WERI-Rb-1 (cell line): Measurements from ENCODE around the gene TMEM138.
A peak's percentile ranks its signal among the peaks of the same experiment; 100 is the strongest.
"Not testable (repeated sequence)": the region's sequence is repeated elsewhere in the genome, so short reads cannot be mapped to it uniquely, and the experiment has no call there.

ENCODE experiments used
- DNase-seq: peaks from one replicate; pipeline ENCODE4 v3.0.0-alpha.2; 2020
- H3K27ac ChIP-seq: fragments of 250-450 bp; sonication (Bioruptor Pico); 2 replicates; pipeline ENCODE4 v1.5.1; 2020; ENCODE audit warnings: mild to moderate bottlenecking, moderate library complexity
- H3K27me3 ChIP-seq: fragments of 250-450 bp; sonication (Bioruptor Pico); 2 replicates; pipeline ENCODE4 v1.5.1; 2021; ENCODE audit warnings: mild to moderate bottlenecking, low read depth, moderate library complexity; ENCODE audit not compliant: insufficient read depth, severe bottlenecking
- H3K36me3 ChIP-seq: fragments of 250-450 bp; sonication (Bioruptor Pico); 2 replicates; pipeline ENCODE4 v1.5.1; 2020; ENCODE audit warnings: mild to moderate bottlenecking, moderate library complexity
- H3K4me3 ChIP-seq: 2 replicates; pipeline ENCODE4 v1.5.1; 2011; ENCODE audit warnings: low read depth, mild to moderate bottlenecking, control low read depth, low read length
- H3K9me3 ChIP-seq: fragments of 250-450 bp; sonication (Bioruptor Pico); 2 replicates; pipeline ENCODE4 v1.5.1; 2021; ENCODE audit warnings: mild to moderate bottlenecking, moderate library complexity; ENCODE audit not compliant: severe bottlenecking
- TF ChIP-seq, protein P1 (sequence below): IDR thresholded peaks from 2 replicates; pipeline ENCODE4 v1.5.1; 2011; ENCODE audit warnings: low read depth, mild to moderate bottlenecking, control low read depth, inconsistent platforms, low read length

TMEM138 gene

GRCh38 chr11:61380884-61381283 is 18.7 kb downstream of the TMEM138 start:
- H3K27me3 ChIP-seq, result no peaks in the 10 kb centered on the region

DNA sequence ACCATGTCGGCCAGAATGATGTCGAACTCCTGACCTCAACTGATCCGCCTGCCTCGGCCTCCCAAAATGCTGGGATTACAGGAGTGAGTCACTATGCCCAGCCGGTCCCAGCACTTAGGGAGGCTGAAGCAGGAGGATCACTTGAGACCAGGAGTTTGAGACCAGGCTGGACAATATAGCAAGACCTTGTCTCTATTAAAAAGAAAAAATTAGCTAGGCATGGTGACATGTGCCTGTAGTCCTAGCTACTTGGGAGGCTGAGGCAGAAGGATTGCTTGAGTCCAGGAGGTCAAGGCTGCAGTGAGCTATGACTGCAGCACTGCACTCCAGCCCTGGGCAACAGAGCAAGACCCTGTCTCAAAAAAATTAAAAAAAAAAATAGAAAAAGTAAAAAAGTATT is 21.7 kb downstream of the TMEM138 start:
- H3K4me3 ChIP-seq, H3K27ac ChIP-seq, H3K27me3 ChIP-seq, DNase-seq, H3K9me3 ChIP-seq, H3K36me3 ChIP-seq: not testable (repeated sequence)

More at GRCh38 chr11:61380884-61381283, 18.7 kb downstream of the TMEM138 start:
- H3K9me3 ChIP-seq, result no peaks in the 10 kb centered on the region
- H3K36me3 ChIP-seq, result peaks cover 5% of the 10 kb centered on the region
- H3K4me3 ChIP-seq, result no peak overlapping the region
- TF ChIP-seq, protein P1, sequence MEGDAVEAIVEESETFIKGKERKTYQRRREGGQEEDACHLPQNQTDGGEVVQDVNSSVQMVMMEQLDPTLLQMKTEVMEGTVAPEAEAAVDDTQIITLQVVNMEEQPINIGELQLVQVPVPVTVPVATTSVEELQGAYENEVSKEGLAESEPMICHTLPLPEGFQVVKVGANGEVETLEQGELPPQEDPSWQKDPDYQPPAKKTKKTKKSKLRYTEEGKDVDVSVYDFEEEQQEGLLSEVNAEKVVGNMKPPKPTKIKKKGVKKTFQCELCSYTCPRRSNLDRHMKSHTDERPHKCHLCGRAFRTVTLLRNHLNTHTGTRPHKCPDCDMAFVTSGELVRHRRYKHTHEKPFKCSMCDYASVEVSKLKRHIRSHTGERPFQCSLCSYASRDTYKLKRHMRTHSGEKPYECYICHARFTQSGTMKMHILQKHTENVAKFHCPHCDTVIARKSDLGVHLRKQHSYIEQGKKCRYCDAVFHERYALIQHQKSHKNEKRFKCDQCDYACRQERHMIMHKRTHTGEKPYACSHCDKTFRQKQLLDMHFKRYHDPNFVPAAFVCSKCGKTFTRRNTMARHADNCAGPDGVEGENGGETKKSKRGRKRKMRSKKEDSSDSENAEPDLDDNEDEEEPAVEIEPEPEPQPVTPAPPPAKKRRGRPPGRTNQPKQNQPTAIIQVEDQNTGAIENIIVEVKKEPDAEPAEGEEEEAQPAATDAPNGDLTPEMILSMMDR, result no peak
- DNase-seq, result no peak
- no peak overlapping the region for H3K27ac ChIP-seq

- TF ChIP-seq, protein P1, result peak; percentile 84
- peak; percentile 47 for DNase-seq
- H3K36me3 ChIP-seq, result peaks cover 3% of the 10 kb centered on the region
- H3K27ac ChIP-seq, result no peak overlapping the region
- no peaks in the 10 kb centered on the region for H3K27me3 ChIP-seq
- H3K4me3 ChIP-seq, result no peak overlapping the region
- H3K9me3 ChIP-seq, result no peaks in the 10 kb centered on the region
These were observed 22.4 kb downstream of the TMEM138 start for GRCh38 chr11:61384271-61385242.

- TF ChIP-seq, protein P1, result no peak
- peaks cover 3% of the 10 kb centered on the region for H3K9me3 ChIP-seq
- no peaks in the 10 kb centered on the region for H3K27me3 ChIP-seq
- no peak overlapping the region for H3K27ac ChIP-seq
- DNase-seq, result no peak
- peaks cover 12% of the 10 kb centered on the region for H3K36me3 ChIP-seq
- H3K4me3 ChIP-seq, result no peak overlapping the region
These were observed 28.0 kb downstream of the TMEM138 start for GRCh38 chr11:61390161-61390560.

DNA sequence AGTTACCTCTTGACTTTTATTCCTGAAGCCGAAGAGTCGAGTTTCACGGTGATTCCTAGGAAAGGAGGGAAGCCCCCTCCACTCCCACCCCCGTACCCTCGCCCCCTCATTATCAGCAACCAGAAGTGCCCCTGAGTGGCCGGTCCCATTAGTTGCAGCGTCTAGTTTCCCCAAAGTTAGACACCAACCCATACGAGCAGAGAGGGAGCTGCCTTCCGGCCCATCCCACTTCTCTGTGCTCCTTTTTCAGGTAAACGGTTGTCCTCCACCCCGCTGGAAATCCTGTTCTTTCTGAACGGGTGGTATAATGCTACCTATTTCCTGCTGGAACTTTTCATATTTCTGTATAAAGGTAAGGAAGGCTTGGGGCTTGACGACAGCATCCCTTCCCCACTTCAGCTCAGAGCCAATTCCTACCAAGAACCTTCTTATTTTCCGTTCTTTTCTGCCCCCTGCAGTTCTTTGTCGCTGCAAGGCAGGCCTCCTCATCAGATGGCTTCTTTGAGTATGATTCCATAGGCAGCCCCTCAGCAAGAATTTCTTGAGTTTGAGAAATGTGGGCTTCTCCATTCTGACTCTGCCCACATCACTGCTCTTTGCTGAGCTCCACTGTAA is 30.9 kb downstream of the TMEM138 start:
- Histone ChIP-seq H3K27ac (peak overlapping the region; percentile 87), H3K36me3 (peaks cover 28% of the 10 kb centered on the region), H3K4me3 (peak overlapping the region; percentile 63), H3K9me3 (peaks cover 3% of the 10 kb centered on the region), H3K27me3 (no peaks in the 10 kb centered on the region)
- TF ChIP-seq, protein P1, result peak; percentile 25; the same call in 1 of the 2 replicates
- DNase-seq, result peak; percentile 26

DNA sequence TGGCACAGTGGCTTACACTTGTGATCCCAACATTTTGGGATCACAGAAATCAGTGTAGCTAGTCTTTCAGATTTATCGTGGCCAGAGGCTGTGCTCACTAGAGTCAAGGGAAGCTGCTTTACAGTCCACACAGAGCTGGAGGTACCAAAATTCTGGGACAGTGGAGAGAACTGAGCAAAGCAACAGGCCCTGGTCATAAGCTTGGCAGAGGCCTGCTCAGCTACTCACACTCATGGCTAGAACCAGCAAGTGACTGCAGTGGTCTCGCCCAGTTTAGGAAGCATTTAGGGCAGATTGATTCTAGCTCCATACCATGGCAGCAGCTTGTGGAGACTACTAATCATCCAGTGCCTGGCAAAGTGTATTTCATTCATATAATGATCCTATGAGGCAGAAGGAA is 39.0 kb downstream of the TMEM138 start:
- Histone ChIP-seq H3K27ac (no peak overlapping the region), H3K36me3 (peaks cover 53% of the 10 kb centered on the region), H3K4me3 (no peak overlapping the region), H3K27me3 (no peaks in the 10 kb centered on the region), H3K9me3 (no peaks in the 10 kb centered on the region)
- TF ChIP-seq, protein P1, result no peak
- no peak for DNase-seq
